ENCODE measurements around the gene KMT2A.

Gene KMT2A

DNA sequence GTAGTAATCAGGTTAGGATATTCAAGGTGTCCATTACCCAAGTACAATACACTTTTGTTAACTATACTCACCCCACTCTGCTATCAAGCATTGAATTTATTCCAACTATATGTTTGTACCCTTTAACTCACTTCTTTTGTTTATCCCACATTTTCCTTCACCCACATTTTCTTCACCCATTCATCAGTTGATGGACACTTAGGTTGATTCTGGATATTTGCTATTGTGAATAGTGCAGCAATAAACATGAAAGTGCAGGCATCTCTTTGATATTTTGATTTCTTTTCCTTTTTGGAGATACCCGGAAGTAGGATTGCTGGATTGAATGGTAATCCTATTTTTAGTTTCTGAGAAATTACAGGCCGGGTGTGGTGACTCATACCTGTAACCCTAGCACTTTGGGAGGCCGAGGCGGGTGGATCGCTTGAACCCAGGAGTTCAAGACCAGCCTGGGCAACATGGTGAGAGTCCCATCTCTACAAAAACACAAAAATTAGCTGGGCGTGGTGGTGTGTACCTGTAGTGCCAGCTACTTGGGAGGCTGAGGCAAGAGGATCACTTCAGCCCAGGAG is 101.2 kb downstream of the KMT2A start:
- TF ChIP-seq, protein P1, sequence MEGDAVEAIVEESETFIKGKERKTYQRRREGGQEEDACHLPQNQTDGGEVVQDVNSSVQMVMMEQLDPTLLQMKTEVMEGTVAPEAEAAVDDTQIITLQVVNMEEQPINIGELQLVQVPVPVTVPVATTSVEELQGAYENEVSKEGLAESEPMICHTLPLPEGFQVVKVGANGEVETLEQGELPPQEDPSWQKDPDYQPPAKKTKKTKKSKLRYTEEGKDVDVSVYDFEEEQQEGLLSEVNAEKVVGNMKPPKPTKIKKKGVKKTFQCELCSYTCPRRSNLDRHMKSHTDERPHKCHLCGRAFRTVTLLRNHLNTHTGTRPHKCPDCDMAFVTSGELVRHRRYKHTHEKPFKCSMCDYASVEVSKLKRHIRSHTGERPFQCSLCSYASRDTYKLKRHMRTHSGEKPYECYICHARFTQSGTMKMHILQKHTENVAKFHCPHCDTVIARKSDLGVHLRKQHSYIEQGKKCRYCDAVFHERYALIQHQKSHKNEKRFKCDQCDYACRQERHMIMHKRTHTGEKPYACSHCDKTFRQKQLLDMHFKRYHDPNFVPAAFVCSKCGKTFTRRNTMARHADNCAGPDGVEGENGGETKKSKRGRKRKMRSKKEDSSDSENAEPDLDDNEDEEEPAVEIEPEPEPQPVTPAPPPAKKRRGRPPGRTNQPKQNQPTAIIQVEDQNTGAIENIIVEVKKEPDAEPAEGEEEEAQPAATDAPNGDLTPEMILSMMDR (IDR thresholded peaks at IDR 0.05; ENCODE audit: control insufficient read depth, insufficient read depth, low read depth, low read length, missing control alignments) = no peak
- DNase-seq (ENCODE audit: low read depth) = no peak
- H3K4me3 ChIP-seq (ENCODE audit: control insufficient read depth, low read depth, low read length) = no peak overlapping the region

DNA sequence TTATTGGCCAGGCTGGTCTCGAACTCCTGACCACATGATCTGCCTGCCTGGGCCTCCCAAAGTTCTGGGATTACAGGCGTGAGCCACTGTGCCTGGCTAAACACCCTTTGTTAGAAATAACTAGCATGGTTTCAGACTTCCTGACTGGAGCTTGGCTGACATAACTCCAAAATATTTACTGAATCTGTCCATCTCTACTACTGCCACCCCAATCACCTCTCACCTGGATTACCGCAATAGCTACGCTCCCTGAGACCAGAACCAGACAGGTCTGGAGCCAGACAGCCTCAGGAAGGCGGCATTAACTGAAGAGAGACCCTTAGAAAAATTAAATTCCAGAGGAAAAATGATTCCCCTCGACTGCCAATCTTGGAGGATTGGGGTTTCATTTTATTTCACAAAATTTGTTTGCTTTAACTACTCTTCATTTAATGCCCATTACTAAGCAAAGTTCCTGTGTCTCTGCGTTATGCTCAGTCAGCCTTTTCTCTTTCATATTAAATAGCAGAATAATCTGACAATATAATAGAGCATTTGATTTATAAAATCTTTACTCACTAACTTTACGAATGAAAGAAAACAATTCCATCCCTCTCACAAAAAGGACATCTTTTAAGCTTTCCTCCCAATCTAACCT is 107.8 kb downstream of the KMT2A start:
- H3K4me3 ChIP-seq (ENCODE audit: control insufficient read depth, low read depth, low read length) = no peak overlapping the region
- TF ChIP-seq, protein P1 (IDR thresholded peaks at IDR 0.05; ENCODE audit: control insufficient read depth, insufficient read depth, low read depth, low read length, missing control alignments) = no peak
- DNase-seq (ENCODE audit: low read depth) = no peak

DNA sequence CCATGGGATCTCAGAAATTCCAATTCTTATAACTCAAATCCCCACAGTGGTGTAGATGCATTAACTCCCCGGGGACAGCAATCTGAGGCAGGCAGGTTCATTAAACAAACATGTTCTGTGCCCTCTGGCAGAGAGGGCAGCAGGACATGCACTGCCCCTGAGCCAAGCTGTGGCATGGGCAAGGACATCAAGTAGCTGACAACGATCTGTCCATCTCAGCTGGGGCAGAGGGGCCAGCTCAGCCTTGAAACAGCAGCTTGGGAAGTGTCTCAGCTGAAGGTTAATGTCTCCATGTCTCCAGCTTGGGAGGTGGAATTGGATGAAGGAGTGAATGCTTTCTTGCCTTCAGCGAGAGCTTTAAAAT is 108.3 kb downstream of the KMT2A start:
- TF ChIP-seq, protein P1 (IDR thresholded peaks at IDR 0.05; ENCODE audit: control insufficient read depth, insufficient read depth, low read depth, low read length, missing control alignments) = no peak
- no peak for DNase-seq (ENCODE audit: low read depth)
- no peak overlapping the region for H3K4me3 ChIP-seq (ENCODE audit: control insufficient read depth, low read depth, low read length)

DNA sequence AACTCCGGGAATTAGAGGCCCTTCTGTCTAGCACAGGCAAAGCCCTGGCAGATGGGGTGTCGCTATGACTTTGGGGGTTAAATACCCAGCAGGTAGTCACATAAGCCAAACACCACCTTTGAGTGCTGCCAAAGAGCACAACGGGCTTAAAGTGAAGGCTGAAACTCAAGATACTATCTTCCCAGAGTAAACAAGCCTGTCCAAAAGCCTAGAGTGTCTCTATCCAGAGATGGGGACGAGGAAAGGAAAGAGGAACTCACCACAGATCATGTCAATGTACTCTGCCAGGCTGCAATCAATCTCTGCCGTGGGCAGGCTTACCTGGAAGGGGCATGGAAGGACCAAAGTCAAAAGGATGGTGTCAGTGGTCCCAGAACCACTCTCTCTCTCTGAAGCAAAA is 109.2 kb downstream of the KMT2A start:
- TF ChIP-seq, protein P1 (IDR thresholded peaks at IDR 0.05; ENCODE audit: control insufficient read depth, insufficient read depth, low read depth, low read length, missing control alignments) = no peak
- DNase-seq (ENCODE audit: low read depth) = no peak
- no peak overlapping the region for H3K4me3 ChIP-seq (ENCODE audit: control insufficient read depth, low read depth, low read length)

DNA sequence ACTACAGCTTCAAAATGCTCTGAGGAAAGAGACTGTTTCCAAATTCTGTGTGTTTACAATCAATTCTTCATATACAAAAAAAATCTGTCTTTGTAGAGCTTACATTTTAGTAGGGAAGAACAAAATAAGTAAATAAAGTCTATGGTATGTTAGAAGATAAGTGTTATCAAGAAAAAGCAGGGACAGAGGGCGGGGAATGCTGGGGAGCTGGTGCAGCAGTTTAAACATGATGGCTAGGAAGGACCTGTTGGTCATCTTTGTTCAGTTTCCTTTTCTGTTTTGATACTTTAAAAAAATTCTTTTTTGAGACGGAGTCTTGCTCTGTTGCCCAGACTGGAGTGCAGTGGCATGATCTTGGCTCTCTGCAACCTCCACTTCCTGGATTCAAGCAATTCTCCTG is 110.8 kb downstream of the KMT2A start:
- TF ChIP-seq, protein P1 (IDR thresholded peaks at IDR 0.05; ENCODE audit: control insufficient read depth, insufficient read depth, low read depth, low read length, missing control alignments) = no peak
- no peak overlapping the region for H3K4me3 ChIP-seq (ENCODE audit: control insufficient read depth, low read depth, low read length)
- no peak for DNase-seq (ENCODE audit: low read depth)

DNA sequence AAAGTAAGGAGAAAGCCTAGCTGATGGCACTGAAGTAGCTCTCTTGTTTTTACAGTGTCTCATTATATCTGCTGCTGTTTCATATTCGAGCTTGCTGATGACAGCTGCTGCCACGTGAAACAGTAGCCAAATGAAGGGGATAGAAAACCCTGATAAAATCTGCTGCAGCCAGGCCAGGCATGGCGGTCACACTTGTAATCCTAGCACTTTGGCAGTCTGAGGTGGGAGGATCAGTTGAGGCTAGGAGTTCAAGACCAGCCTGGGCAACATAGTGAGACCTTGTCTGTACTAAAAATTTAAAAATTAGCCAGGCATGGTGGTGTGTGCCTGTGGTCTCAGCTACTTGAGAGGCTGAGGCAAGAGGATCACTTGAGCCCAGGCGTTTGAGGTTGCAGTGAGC is 116.0 kb downstream of the KMT2A start:
- TF ChIP-seq, protein P1 (IDR thresholded peaks at IDR 0.05; ENCODE audit: control insufficient read depth, insufficient read depth, low read depth, low read length, missing control alignments) = no peak
- no peak for DNase-seq (ENCODE audit: low read depth)
- H3K4me3 ChIP-seq (ENCODE audit: control insufficient read depth, low read depth, low read length) = no peak overlapping the region

Measured in AG09309 (cell line).